GM12878 (cell line): Measurements from ENCODE around the gene NINL. TPM values are rescaled to one million over a fixed set of nuclear protein-coding genes. Genes with fewer than 3 reads are reported as not detected.

Experiments
- ATAC-seq: fragments of 200-7000 bp; cut with Tn5 transposase; 3 replicates; pipeline ENCODE4 v1.9.1; 2020; ENCODE audit warnings: mild to moderate bottlenecking, moderate library complexity
- BruUV-seq: library from RNA; stranded (reverse); fragments of 400-500 nt; replicated peaks from 2 replicates; lab custom pipeline; 2021; lab: Mats Ljungman, UMichigan
- CTCF ChIA-PET: fragments of 300-600 bp; sonication (Branson Sonifier 250); formaldehyde crosslinking; extraction: SDS; loops from one replicate; lab custom pipeline; 2021; ENCODE audit warnings: inconsistent platforms; lab: Yijun Ruan, JAX
- POLR2A ChIA-PET: fragments of 350-600 bp; formaldehyde crosslinking; extraction: SDS; loops from one replicate; lab custom pipeline; 2021; ENCODE audit warnings: inconsistent platforms; lab: Charles Lee
- RAD21 ChIA-PET: fragments of 300-600 bp; sonication (Branson Sonifier 250); formaldehyde crosslinking; loops from one replicate; lab custom pipeline; 2023; ENCODE audit warnings: antibody characterized with exemption; ENCODE audit not compliant: unreplicated experiment; lab: Charles Lee
- SMC1A ChIA-PET: fragments of 300-600 bp; sonication (Branson Sonifier 250); formaldehyde crosslinking; loops from one replicate; lab custom pipeline; 2023; ENCODE audit not compliant: unreplicated experiment, uncharacterized antibody; lab: Charles Lee
- DNase-seq: peaks from one replicate; pipeline ENCODE4 v3.0.0-alpha.2; 2011; ENCODE audit warnings: low read depth, low spot score
- FAIRE-seq: peaks from 3 replicates; lab custom pipeline; 2011; peaks lifted over from hg19 to GRCh38; lab: Jason Lieb, UNC
- H2AFZ ChIP-seq: 2 replicates; pipeline ENCODE4 v1.6.0; 2011; ENCODE audit warnings: low read depth, low read length, control low read depth; ENCODE audit not compliant: control insufficient read depth
- H3K27ac ChIP-seq: 2 replicates; pipeline ENCODE4 v1.5.1; 2011; ENCODE audit warnings: control low read depth; ENCODE audit not compliant: control insufficient read depth, insufficient read depth
- H3K27me3 ChIP-seq, 2 experiments: replicated peaks in 1 of 2; 2 replicates each; pipeline versions ENCODE4 v1.6.0 to v1.6.1; 2011; ENCODE audit warnings: low read length in 1 of 2; ENCODE audit not compliant: control insufficient read depth in 2 of 2, insufficient read depth in 2 of 2
- H3K36me3 ChIP-seq, 2 experiments: 2 replicates each; pipeline ENCODE4 v1.5.1; 2011; ENCODE audit warnings: low read length in 1 of 2; ENCODE audit not compliant: control insufficient read depth in 2 of 2, insufficient read depth in 2 of 2
- H3K4me1 ChIP-seq: 2 replicates; pipeline ENCODE4 v1.6.1; 2011; ENCODE audit warnings: mild to moderate bottlenecking, low read length, moderate library complexity, mixed read lengths; ENCODE audit not compliant: control insufficient read depth, insufficient read depth
- H3K4me2 ChIP-seq: 2 replicates; pipeline ENCODE4 v1.6.0; 2011; ENCODE audit warnings: control low read depth; ENCODE audit not compliant: control insufficient read depth, insufficient read depth
- H3K4me3 ChIP-seq: fragments of 200-600 bp; sonication (generic); 2 replicates; pipeline ENCODE4 v1.5.1; 2016
- H3K79me2 ChIP-seq: 2 replicates; pipeline ENCODE4 v1.6.0; 2011; ENCODE audit warnings: low read length; ENCODE audit not compliant: control insufficient read depth, insufficient read depth
- H3K9ac ChIP-seq: 2 replicates; pipeline ENCODE4 v1.8.0; 2011; ENCODE audit warnings: low read length, control low read depth, mixed read lengths; ENCODE audit not compliant: control insufficient read depth, insufficient read depth
- H3K9me3 ChIP-seq: replicated peaks from 3 replicates; pipeline ENCODE4 v1.5.1; 2011; ENCODE audit warnings: mild to moderate bottlenecking, low read length; ENCODE audit not compliant: control insufficient read depth, insufficient read depth
- H4K20me1 ChIP-seq: 2 replicates; pipeline ENCODE4 v1.6.0; 2011; ENCODE audit not compliant: control insufficient read depth, insufficient read depth
- BHLHE40 ChIP-seq, 2 experiments: fragments of 450-650 bp in 1 of 2; IDR thresholded peaks; 2 replicates each; pipeline ENCODE4 v1.6.1; 2011 to 2017; ENCODE audit warnings: low read depth in 2 of 2, borderline replicate concordance in 1 of 2, improper control_type of control experiment in 1 of 2, low read length in 1 of 2, mild to moderate bottlenecking in 1 of 2
- CBX5 ChIP-seq: sonication (generic); IDR thresholded peaks from 2 replicates; pipeline ENCODE4 v1.6.1; 2016; ENCODE audit warnings: low read depth, moderate library complexity, mild to moderate bottlenecking, inconsistent platforms
- CREB1 ChIP-seq: IDR thresholded peaks from 2 replicates; pipeline ENCODE4 v1.6.1; 2012; ENCODE audit warnings: low read depth, mild to moderate bottlenecking, inconsistent platforms
- CTCF ChIP-seq, 3 experiments: IDR thresholded peaks in 2 of 3; conservative IDR thresholded peaks in 1 of 3; 2 replicates each; pipeline ENCODE4 v1.5.1; 2011; ENCODE audit warnings: low read depth in 3 of 3, low read length in 3 of 3, mild to moderate bottlenecking in 3 of 3, control low read depth in 2 of 3, moderate library complexity in 2 of 3, inconsistent platforms in 1 of 3, mixed read lengths in 1 of 3; ENCODE audit not compliant: control insufficient read depth in 2 of 3, insufficient read depth in 1 of 3; ENCODE audit errors: extremely low read depth in 1 of 3
- CUX1 ChIP-seq: IDR thresholded peaks from 2 replicates; pipeline ENCODE4 v1.6.1; 2012; ENCODE audit warnings: improper control_type of control experiment, low read depth, low read length; ENCODE audit not compliant: insufficient replicate concordance
- EED ChIP-seq: sonication (generic); IDR thresholded peaks from 2 replicates; pipeline ENCODE4 v1.6.1; 2016; ENCODE audit warnings: antibody characterized with exemption, low read depth
- KAT2A ChIP-seq: conservative IDR thresholded peaks from 2 replicates; pipeline ENCODE4 v1.6.1; 2011; ENCODE audit warnings: low read depth, low read length; ENCODE audit not compliant: control insufficient read depth
- NBN ChIP-seq: fragments of 450-650 bp; IDR thresholded peaks from 2 replicates; pipeline ENCODE4 v1.6.1; 2016
- NFYB ChIP-seq: IDR thresholded peaks from 2 replicates; pipeline ENCODE4 v1.6.1; 2011; ENCODE audit warnings: low read depth, mild to moderate bottlenecking, low read length, improper control_type of control experiment, moderate library complexity; ENCODE audit not compliant: insufficient read depth
- PBX3 ChIP-seq: IDR thresholded peaks from 2 replicates; pipeline ENCODE4 v1.6.1; 2011; ENCODE audit warnings: mild to moderate bottlenecking, low read depth, low read length, moderate library complexity; ENCODE audit not compliant: insufficient replicate concordance
- RB1 ChIP-seq: fragments of 450-650 bp; formaldehyde crosslinking; IDR thresholded peaks from 2 replicates; pipeline ENCODE4 v1.6.1; 2017; ENCODE audit warnings: mild to moderate bottlenecking, borderline replicate concordance
- SPI1 ChIP-seq: IDR thresholded peaks from 2 replicates; pipeline ENCODE4 v1.6.1; 2011; ENCODE audit warnings: low read depth, mild to moderate bottlenecking, low read length, moderate library complexity, borderline replicate concordance; ENCODE audit not compliant: insufficient read depth
- SREBF2 ChIP-seq: IDR thresholded peaks from 2 replicates; pipeline ENCODE4 v1.6.1; 2012; ENCODE audit warnings: mild to moderate bottlenecking, low read length
- STAT3 ChIP-seq: IDR thresholded peaks from 2 replicates; pipeline ENCODE4 v1.6.1; 2011; ENCODE audit warnings: low read depth, low read length, improper control_type of control experiment
- ZNF217 ChIP-seq: fragments of 450-650 bp; IDR thresholded peaks from 2 replicates; pipeline ENCODE4 v1.6.1; 2017; ENCODE audit warnings: antibody characterized with exemption, mild to moderate bottlenecking
- WGBS: methylation state at CpG from one replicate; pipeline ENCODE4 v1.1.6; 2016; ENCODE audit warnings: low lambda C conversion rate; ENCODE audit not compliant: insufficient replicate concordance, insufficient coverage; ENCODE audit errors: missing lambda C conversion rate; 5-methylcytosine and 5-hydroxymethylcytosine counted together
- in situ Hi-C: fragments of 300-500 bp; cut with MboI; formaldehyde crosslinking; loops from 9 replicates; pipeline ENCODE4 v1.14.3; 2018; ENCODE audit warnings: mixed read lengths
- intact Hi-C: fragments of 100-400 bp; cut with micrococcal nuclease; formaldehyde crosslinking; loops from one replicate; pipeline ENCODE4 v1.14.2; 2022; ENCODE audit not compliant: unreplicated experiment
- polyA plus RNA-seq, 11 experiments: library from polyadenylated mRNA; depleted of rRNA in 4 of 11; unstranded in 6 of 11; stranded (reverse) in 5 of 11; fragments of >200 nt; fragmentation: Nextera tagmentation in 4 of 11; fragmentation: Illumina TruSeq in 1 of 11; extraction: Ambion mirVana in 4 of 11; extraction: Trizol in 1 of 11; gene quantifications; 1 replicate in 1 of 11; 2 replicates in 10 of 11; pipeline versions ENCODE4 v1.2.1 to v1.2.3, GENCODE V29; 2011 to 2016; ENCODE audit warnings: inconsistent platforms in 2 of 11, missing spikeins in 2 of 11, low read depth in 1 of 11
- total RNA-seq, 4 experiments: library from RNA; depleted of rRNA in 3 of 4; stranded (reverse); fragments of >200 nt in 3 of 4; fragmentation: Illumina TruSeq in 1 of 4; extraction: Trizol in 1 of 4; gene quantifications; 2 replicates each; pipeline versions ENCODE4 v1.2.1 to v1.2.3, GENCODE V29; 2013 to 2021

NINL gene
- total and polyA plus RNA-seq, 10 of the 15 experiments (the other 5 are each of a cell fraction or from before 2014, with no cell fraction given): 0.04 to 0.77 (median 0.23) TPM; not detected in 1

- intact Hi-C loops: no loop called here
- no peak for TF ChIP-seq CUX1
- TF ChIP-seq NFYB: no peak
- TF ChIP-seq BHLHE40 (IDR thresholded peaks at IDR 0.05; ENCODE audit: borderline replicate concordance in 1 of 2, low read depth in 2 of 2, low read length in 1 of 2): no peak
- TF ChIP-seq CBX5: no peak
- no peak for TF ChIP-seq SREBF2
- no peak for TF ChIP-seq CTCF (IDR thresholded peaks at IDR 0.05 in 2 of 3, conservative IDR thresholded peaks at IDR 0.05 in 1 of 3; ENCODE audit: control insufficient read depth in 2 of 3, extremely low read depth in 1 of 3, insufficient read depth in 1 of 3, low read depth in 3 of 3, low read length in 3 of 3)
- TF ChIP-seq SPI1: no peak
- TF ChIP-seq STAT3: no peak
- TF ChIP-seq ZNF217: no peak
- TF ChIP-seq RB1: no peak
- TF ChIP-seq KAT2A: no peak
- TF ChIP-seq NBN: no peak
- no peak for TF ChIP-seq PBX3
- no peak for TF ChIP-seq CREB1
- no peak for TF ChIP-seq EED
Observed at GRCh38 chr20:25453035-25453810, 132.1 kb downstream of the NINL start.

More at GRCh38 chr20:25453035-25453810, 132.1 kb downstream of the NINL start:
- DNase-seq (no peak), FAIRE-seq (no peak), ATAC-seq (no peak)
- Histone ChIP-seq H3K4me2 (no peak overlapping the region), H3K36me3 (peaks cover 0 to under 1% of the 10 kb centered on the region in 2 experiments; a peak in 1 of 4 replicates), H4K20me1 (no peaks in the 10 kb centered on the region), H3K9ac (no peak overlapping the region), H2AFZ (no peak overlapping the region), H3K27me3 (no peaks in the 10 kb centered on the region), H3K79me2 (no peaks in the 10 kb centered on the region), H3K4me3 (no peak overlapping the region), H3K27ac (no peak overlapping the region), H3K9me3 (no peaks in the 10 kb centered on the region), H3K4me1 (no peaks in the 10 kb centered on the region)
- ChIA-PET SMC1A (no interaction called here), CTCF (no interaction called here), POLR2A (no interaction called here), RAD21 (interaction anchor here (0.7 kb wide), 1 partner anchor 541 kb away, joined by 3 read pairs; no protein-coding TSS in a partner anchor)
- no TSS peak for BruUV-seq
- 83% methylated on average over 25 of the region's 25 CpGs for WGBS
- in situ Hi-C loops: no loop called here
